HuH-7.5 (cell line): Measurements from ENCODE around the gene GRAMD4.

ENCODE experiments used
- DNase-seq: peaks from one replicate; pipeline ENCODE4 v3.0.0; 2011; ENCODE audit warnings: low spot score

Gene GRAMD4

DNA sequence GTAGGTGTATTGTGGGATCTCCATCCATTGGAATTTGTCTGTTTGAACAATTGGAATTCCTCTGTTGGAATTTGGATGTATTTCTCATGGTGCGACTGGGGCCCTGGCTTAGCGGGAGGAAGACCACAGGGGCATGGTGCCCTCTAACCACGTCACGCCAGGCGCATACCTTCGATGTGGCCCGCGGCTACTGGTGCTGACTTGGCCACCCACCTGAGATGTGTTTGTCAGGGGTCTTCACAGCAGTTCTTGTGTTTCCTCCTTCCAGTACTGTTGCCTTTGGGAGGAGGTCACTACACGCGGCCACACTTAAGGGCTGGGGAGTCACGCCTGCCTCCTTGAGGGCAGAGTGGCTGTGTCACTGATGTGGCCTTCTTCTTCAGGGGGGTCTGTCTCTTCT lies 36.6 kb upstream of the GRAMD4 start:
- no peak for DNase-seq

DNA sequence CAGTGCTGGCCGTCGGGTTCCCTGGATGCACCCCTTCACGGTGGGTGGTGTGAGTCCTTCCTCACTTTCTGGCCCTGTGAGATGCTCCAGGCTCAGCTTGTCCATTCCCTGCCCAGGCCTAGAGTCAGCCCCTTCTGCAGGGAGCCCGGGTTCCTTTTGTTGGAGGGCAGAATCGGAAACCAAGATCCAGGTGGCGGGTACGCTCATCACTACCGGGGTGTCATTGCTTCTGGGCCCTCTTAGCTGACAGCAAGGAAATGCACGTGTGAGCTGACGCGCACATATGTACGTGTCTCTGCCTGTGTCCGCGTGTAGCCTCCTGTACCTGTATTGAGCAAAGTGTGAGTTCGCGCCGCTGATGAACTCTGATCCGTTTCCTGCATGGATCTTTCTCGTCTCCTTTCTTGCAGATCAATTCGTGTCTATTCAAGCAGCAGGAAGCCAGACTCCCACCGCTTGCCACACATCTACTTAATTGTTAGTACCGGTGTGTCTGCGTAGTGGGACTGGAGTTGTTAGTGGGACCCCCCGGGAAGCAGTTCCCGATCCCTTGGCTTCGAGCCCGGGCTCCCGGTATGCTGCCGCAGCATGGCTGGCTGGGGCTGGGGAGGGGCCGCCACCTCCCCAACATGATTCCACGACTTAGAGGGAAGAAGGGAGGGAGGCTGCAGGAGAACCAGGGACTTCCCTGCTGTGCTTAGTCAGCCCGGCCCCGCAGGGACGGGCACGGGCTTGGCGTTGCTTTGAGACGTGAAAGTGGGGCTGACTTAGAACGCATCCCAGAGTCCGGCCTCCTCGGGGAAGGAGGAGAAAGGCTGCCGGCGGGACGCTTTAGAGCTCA lies 35.9 kb upstream of the GRAMD4 start:
- no peak for DNase-seq

DNA sequence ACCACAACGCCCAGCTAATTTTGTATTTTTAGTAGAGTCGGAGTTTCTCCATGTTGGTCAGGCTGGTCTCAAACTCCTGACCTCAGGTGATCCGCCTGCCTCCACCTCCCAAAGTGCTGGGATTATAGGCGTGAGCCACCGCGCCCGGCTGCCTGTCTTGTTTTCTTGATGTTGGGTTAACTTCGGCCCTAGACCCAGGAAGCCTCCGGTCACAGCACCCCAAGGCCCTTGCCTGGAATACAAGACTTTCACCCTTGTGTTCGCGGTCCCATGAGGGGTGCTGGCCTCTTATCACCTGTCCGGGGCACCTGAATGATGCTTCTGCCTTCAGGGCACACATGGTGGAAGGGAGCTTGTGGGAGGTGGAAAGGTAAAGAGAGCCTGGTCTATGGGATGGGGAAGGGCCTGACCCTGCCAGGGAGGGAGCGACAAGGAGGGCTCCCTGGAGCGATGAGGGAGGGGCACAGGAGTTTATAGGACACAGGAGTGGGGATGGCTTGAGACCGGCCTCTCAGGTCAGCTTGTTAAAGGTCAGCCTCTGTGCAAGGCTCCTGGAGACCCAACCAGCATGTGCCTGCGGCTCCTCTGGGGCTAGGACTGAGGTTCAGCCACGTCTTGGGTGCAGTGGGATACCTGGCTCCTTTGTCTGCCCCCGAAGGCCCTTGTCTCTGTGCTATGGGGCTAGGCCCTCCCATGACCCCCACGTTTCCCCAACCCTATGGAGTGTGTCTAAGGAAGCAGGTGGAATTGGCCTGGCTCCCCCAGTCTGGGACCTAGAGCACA lies 34.7 kb upstream of the GRAMD4 start:
- no peak for DNase-seq

DNA sequence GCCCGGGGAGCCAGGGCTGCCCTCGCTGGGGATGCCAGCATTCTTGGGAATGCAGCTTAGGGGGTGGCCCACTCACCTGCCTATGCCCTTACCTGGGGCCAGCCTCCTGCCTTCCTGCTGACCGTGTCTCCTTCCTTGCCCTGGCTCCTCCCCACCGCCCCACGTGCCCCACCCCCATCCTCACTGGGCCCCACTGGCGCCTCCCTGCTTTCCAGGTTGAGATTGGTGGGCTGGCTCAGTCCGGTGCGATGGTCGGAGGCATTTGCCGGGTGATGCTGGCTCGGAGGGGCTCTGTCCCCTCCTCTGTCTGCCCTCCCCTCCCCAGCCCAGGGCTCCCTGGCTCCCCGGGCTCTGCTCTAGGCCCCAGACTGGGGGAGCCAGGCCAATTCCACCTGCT lies 34.1 kb upstream of the GRAMD4 start:
- DNase-seq, result no peak

DNA sequence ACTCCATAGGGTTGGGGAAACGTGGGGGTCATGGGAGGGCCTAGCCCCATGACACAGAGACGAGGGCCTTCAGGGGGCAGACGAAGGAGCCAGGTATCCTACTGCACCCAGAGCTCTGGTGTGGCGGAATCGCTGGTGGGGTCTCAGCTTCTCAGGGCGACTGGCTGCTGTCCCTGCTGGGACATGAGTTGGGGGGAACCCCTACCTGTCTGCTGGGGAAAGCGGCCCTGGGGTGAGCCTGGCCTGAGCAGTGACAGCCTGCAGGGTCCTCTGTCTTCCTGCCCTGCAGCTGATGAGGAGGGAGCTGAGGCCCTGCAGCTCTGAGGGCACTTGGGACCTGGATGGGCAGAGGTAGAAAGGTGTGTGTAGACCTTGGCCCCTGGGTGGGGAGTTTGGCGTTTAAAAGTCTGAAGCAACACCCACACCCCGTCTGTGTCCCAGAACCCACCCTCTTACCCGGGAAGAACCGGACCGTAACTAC lies 33.6 kb upstream of the GRAMD4 start:
- no peak for DNase-seq

DNA sequence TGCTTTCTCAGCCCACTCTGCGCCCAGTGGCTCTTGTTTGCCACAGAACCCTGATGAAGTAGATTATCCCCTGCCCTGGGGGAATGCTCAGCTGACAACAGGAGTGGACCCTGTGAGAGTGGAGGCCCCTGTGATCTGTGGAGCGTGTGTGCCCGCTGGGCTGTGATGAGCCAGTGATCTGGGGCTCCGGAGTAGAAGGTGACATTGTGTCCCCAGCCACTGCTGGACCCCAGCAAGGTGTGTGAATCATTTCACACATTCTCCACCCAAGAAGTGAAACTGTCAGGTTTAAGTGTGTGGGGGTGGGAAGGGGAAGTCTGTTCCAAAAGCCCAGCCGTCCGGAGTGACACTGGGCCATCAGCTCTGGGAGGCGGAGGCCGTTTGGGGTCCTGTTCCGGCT lies 33.1 kb upstream of the GRAMD4 start:
- DNase-seq, result no peak

DNA sequence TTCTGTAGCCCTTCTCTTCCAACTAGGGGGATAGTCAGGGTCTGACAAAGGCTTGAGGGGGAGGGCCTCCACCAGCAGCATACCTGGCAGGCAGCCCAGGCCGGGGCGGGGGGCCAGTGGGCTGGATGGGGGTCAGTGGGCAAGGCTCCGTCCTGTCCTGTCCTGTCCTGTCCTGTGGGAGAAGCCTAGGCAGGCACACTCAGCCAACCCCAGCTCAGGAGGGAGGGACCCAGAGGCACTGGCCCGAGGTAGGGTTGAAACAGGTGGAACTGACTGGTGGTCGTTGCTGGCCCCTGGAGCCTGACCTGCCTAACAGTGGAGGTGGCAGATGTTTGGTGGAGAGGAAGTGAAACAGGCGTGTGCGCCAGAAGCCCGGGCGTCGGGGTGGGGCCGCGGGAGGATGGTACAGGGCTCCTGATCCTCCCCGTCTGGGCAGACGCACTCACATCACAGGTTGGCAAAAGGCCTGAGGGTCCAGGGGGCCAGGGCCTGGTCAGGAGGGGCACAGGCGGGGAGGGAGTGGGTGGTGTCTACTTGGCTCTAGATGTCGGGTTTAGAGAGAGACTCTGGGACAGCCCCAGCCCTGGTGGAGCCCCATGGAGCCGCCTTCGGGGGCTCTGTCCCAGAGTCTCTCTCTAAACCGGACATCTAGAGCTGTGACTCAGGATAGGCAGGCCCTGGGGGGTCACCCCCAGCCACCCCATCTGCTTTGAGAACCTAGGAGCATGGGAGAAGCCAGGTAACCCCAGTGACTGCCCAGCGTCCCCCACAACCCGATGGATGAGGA lies 32.5 kb upstream of the GRAMD4 start:
- DNase-seq, result no peak

DNA sequence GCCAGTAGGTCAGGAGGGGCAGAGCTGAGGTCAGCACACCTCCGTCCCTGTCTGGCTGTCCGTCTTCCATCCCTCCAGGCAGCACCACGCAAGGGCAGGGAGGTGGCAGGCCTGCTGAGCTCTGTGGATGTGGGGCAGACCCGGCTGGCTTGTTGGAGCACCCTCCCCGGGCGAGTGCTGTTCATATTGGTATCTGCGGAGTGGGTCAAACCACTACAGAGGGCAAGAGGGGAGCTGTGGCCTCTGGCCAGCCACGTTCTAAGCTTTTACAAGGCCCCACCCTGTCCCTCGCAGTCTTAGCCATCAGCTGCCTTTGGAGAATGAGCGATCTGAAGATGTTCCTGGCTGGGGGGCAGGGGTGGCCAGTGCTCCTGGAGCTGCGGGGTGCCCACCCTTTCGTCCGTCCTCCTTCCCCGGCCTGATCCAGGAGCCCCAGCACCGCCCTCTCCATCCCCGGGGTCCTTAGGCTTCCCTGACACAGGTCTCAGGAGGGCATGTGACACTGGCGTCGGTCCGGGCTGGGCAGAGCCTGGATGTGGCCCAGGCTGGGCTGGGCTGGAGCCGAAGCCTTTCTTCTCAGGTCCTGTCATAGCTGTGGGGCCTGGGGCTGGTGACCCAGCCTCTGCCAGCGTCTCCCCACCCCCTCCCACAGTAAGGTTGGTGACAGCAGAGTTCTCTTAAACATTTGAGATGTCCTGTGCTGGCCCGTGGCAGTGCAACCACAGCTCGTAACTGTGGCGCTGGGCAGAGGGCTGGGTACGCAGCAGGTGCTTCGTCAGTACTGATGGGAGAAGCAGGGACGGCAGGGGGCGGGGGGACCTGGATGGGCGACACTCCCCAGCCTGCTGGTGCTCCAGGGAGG lies 31.7 kb upstream of the GRAMD4 start:
- DNase-seq, result no peak

DNA sequence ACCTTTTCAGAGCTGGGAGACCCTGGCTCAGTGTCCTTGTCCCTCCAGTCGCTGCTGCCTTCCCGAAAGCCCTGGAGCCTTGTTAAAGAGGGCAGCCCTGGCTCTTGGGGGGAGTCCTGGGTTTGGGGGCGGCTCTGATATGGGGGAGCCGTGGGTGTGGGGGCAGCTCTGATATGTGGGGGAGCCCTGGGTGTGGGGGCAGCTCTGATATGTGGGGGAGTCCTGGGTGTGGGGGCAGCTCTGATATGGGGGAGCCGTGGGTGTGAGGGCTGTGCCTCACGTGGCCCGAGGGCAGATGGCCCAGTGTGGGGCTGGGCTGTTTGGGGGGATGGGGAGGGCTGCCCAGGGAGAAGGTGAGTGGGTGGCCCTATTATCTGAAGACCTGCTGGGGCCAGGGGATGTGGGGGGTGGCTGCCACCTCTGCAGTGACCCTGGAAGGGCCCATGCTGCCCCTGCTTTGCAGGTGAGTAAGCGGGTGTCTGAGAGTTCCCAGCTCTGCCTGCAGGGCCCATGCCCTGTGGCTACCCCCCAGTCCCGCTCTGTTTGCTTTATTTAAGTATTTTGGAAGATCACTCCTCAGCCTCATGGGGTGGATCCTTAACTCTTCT lies 30.9 kb upstream of the GRAMD4 start:
- no peak for DNase-seq

DNA sequence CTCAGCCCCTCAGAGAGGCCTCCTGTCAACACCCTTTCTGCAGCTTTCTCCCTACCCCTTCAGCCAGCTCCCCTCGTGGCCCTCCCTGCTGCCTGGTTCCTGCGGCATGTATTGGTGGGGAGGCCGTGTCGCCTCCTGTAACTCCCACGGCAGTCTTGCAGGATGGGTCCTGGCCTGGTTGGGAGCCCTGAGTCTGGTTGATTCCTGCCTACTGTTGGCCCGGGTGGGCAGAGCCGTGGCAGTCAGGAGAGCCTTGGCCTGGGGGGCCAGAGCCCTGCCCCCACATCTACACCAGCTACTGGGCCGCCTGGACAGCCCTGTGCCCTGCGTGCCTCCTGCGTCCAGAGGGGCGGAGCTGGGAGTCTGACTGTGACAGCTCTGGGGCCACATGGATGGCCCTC lies 30.3 kb upstream of the GRAMD4 start:
- DNase-seq, result no peak

DNA sequence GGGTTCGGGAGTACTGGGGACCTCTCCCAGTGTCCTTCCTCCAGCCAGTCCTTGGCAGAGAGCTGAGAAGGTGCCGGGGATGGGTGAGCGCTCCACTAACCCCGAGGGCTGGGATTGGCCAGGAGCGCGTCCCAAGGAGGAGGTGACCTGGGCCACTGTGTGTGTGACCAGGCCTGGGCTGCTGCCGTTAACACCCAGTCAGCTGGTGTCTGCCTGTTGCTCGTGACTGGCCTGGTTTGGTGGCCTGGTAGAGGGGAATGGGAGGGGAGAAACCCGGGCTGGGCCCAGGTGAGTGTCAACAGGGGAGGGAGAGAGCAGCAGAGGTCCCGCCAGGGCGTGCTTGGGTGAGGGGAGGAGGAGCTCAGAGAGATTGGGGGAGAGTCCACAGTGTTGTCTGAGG lies 29.9 kb upstream of the GRAMD4 start:
- no peak for DNase-seq

DNA sequence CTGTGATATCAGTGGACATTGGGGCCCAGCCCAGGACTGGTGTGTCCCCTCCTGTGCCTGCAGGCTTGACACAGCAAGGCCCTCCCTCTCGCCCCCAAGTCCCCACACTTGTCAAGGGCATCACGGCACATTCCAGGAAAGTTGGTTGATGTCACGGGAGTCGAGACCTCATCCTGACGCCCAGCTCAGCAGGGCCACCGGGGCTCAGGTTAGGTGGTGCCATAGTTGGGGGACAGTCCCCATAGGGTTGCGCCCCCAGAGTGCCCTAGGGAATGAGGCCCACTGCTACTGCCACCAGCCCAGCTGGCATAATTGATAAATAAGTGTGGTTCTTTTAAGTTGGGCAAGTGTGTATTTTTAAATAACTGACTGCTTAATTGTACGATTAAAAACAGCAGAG lies 28.3 kb upstream of the GRAMD4 start:
- DNase-seq, result no peak

DNA sequence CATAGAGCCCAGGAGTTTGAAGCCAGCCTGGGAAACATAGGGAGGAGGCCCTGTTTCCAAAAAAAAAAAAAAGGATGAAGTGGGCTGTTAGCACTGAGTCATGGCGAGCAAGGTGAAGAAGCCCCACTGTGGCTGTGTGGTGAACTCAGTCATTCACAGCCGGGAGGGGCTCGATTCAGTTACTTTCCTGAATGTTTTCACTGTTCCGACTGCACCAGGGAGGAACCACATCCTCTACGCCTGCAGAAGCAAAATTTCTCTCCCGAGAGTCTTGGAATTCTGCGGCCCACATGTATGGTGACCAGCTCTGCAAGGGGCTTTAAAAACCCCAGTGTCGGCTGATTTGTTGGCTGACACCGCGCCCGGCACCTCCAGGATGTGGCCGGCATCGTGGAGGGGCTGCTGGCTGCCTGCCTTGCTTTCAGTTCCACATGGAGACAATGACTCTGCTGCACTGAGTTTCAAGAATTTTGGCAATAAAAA lies 27.8 kb upstream of the GRAMD4 start:
- DNase-seq, result no peak

DNA sequence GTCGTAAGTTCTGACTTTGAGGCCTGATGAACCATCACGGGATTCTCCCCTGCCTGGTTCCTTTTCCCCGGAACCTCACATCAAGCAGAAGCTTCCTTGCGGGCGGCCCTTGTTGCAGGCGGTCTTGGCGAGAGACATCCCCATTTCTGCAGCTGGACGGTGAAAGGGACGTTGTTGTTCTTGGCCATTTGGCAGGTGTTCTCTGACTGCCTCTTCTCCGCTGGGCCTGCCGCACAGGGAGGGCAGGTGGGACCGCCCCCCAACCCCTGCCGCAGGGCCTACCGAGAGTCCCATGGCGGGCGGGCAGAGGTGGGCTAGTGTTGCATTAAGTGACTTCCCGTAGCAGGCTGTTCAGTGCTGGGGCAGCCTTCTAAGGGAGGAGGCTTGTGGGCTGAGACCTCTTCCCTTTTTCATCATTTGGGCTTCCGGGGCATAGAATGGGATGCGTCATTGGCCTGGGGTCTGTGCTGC lies 26.9 kb upstream of the GRAMD4 start:
- no peak for DNase-seq

DNA sequence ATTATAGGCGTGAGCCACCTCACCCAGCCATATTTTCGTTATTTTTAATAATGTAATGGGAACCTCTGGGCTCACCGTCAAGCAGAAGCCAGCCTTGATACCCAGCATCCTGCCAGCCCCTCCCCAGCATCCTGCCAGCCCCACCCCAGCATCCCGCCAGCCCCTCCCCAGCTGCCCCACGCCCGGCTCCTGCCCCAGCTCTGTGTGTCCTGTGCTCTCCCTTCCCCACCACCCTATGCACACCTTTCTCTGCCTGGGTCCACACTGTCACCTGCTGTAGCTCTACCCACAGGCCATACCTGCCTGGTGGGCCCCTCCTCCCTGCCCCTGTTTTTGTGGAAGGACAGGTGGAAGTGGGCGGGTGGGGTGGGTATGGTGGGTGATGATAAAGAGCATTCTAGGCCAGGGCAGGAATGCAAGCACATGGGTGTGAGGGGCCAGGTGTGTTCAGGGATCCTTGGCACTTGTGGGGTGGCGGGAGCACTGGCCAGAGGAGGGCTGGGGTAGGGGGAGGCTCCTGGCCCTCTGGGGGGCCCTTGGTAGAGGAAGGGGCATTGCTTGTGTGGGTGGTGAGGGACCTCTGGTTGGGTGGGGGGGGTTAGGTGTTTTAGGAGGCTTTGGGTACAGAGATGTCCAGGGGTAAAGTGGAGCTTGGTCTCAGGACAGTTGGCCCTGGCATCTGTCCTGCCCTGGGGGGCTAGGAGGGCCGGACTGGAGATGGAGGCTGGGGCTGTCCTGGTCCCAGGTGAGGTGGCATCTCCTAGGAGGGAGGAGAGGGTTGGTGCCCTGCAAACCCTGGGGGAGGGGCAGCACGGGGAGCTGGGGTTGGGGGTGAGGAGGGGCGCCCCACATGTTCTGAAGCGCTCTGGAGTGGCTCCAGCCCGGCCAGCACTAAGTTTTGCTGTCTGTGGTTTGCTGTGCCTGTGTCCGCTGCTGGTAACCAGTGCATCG lies 25.9 kb upstream of the GRAMD4 start:
- no peak for DNase-seq

DNA sequence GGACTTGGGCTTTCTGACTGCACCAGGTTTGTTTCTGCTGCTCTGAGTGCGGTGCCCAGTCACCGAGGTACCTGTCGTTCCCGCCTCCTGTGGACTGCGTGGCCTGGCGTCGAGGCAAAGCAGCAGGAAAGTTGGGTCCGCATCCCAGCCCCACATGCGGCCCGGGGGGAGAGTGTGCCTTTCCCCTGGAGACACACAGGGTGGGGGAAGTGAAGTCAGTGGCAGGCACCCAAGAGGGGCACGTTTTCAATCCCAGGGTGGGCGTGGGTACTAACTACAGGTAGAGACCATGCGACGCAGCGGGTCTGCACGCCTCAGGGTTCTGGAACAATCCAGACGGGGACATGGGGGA lies 25.3 kb upstream of the GRAMD4 start:
- DNase-seq, result no peak

DNA sequence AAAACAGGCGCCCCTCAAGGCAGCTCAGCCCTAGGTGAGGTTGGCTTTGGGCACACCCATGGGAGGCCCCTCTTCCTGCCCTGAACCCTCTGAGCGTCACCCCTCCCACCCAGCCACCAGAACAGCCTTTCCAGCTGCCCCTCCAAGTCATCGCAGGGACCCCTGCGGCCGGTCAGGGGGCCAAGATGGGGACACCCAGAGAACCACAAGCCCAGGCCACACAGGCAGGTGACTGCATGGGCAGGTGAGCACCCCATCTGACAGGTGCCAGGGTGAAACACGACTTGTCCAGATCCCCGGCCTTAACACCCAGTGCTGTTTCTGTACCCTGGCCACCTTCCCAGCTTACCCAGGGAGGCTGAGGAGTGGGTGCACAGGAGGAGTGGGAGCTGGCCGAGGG lies 24.6 kb upstream of the GRAMD4 start:
- DNase-seq, result no peak

DNA sequence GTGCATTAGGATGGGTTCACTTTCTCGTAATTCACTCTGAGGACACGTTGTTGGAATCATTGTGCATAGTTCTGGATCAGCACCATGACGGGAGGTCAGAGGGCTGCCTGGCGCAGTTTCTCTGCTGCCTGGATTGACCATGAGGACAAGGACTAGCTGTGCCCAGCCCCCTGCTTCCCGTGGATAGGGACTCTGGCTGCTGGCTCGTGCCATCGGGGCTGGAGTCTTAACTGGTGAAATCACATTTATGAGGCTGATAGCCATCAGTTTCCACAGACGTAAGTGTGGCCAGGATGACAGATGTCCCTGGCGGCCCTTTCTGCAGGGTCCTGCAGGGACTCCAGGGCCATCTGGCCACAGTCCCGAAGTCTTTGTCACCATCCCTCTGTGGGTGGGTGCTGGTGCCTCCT lies 24.1 kb upstream of the GRAMD4 start:
- no peak for DNase-seq

DNA sequence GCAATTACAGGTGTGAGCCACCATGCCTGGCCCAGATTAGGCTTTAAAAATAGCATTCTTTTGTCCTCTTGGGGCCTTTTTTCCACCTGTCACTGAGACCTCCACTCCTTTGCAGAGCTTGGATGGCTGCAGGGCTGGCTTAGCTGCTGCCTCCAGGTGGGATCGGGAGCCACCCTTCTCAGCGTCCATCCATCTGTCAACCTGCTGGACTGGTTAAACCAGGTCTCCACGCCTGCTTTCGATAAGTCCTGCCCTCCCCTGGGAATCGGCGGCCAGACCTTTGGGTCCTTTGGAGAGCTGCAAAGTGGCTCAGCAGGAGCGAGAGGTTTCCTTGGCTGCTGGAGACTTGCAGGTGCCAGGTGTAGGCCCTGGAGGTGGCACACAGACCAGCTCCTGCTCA lies 23.4 kb upstream of the GRAMD4 start:
- no peak for DNase-seq

DNA sequence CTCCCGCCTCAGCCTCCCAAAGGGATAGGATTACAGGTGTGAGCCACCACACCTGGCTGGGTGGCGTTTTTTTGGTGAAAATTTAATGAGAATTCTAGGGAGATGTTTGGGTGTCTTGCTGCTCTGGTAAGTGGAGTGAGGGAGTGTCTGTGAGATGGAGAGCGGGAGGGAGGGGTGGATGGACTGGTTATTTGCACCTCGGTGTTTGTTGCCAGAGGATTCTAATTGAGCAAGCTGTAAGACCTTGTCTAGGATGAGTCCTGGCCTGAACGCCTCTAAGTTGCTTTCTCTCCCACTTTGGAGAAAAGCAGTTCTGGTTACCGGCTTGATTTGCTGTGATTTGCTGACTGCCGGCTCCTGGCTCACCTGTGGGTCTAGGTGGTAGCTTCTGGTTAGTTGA lies 22.0 kb upstream of the GRAMD4 start:
- no peak for DNase-seq
